HepG2 (cell line): ENCODE measurements around the gene SYDE2. TPM values are rescaled to one million over a fixed set of nuclear protein-coding genes. Genes with fewer than 3 reads are reported as not detected.

Source experiments
- ATAC-seq: fragments of 200-7000 bp; cut with Tn5 transposase; 3 replicates; pipeline ENCODE4 v1.9.1; 2020; ENCODE audit warnings: mild to moderate bottlenecking, moderate library complexity
- BruUV-seq: library from RNA; stranded (reverse); fragments of 400-500 nt; replicated peaks from 2 replicates; lab custom pipeline; 2021; lab: Mats Ljungman, UMichigan
- CTCF ChIA-PET: fragments of 300-600 bp; formaldehyde crosslinking; extraction: SDS; loops from one replicate; lab custom pipeline; 2021; ENCODE audit warnings: low total read pairs, inconsistent platforms, low intra/inter-chr PET ratio; lab: Yijun Ruan, JAX
- POLR2A ChIA-PET: fragments of 350-600 bp; sonication (Branson Sonifier 250); formaldehyde crosslinking; loops from one replicate; lab custom pipeline; 2020; ENCODE audit warnings: antibody characterized with exemption, inconsistent platforms; lab: Yijun Ruan, JAX
- DNase-seq: peaks from one replicate; pipeline ENCODE4 v3.0.0-alpha.2; 2015; ENCODE audit warnings: low spot score
- FAIRE-seq: peaks from 3 replicates; lab custom pipeline; 2011; peaks lifted over from hg19 to GRCh38; lab: Jason Lieb, UNC
- H2AFZ ChIP-seq: one replicate; pipeline ENCODE4 v1.6.1; 2011; ENCODE audit warnings: low read length, inconsistent platforms
- H3K27ac ChIP-seq: fragments of 300-600 bp; 3 replicates; pipeline ENCODE4 v1.8.0; 2011; ENCODE audit warnings: mixed run types, mild to moderate bottlenecking, mixed read lengths, low read length, inconsistent platforms; ENCODE audit not compliant: insufficient read depth; ENCODE audit errors: extremely low read length
- H3K27me3 ChIP-seq, 2 experiments: fragments of 200-600 bp in 1 of 2; 2 replicates in 1 of 2; 3 replicates in 1 of 2; pipeline versions ENCODE4 v1.6.0 to v1.8.0; 2011; ENCODE audit warnings: low read length in 2 of 2, mild to moderate bottlenecking in 2 of 2, moderate library complexity in 2 of 2, inconsistent platforms in 1 of 2; ENCODE audit not compliant: insufficient read depth in 2 of 2, control insufficient read depth in 1 of 2
- H3K36me3 ChIP-seq, 2 experiments: fragments of 200-600 bp in 1 of 2; replicated peaks in 1 of 2; 2 replicates in 1 of 2; 3 replicates in 1 of 2; pipeline versions ENCODE4 v1.5.1 to v1.8.0; 2011; ENCODE audit warnings: low read length in 2 of 2, inconsistent platforms in 1 of 2; ENCODE audit not compliant: insufficient read depth in 2 of 2, control insufficient read depth in 1 of 2
- H3K4me1 ChIP-seq: 2 replicates; pipeline ENCODE4 v1.5.1; 2012; ENCODE audit warnings: low read length, inconsistent platforms; ENCODE audit not compliant: insufficient read depth
- H3K4me2 ChIP-seq: 2 replicates; pipeline ENCODE4 v1.6.0; 2011; ENCODE audit warnings: low read depth, low read length, inconsistent platforms
- H3K4me3 ChIP-seq, 3 experiments: fragments of 200-600 bp in 1 of 3; sonication (generic), shearing (Covaris generic) in 1 of 3; replicated peaks in 1 of 3; 2 replicates each; pipeline ENCODE4 v1.5.1; 2011 to 2016; ENCODE audit warnings: low read length in 3 of 3, inconsistent platforms in 2 of 3, low read depth in 2 of 3, mild to moderate bottlenecking in 2 of 3, control low read depth in 1 of 3, mixed read lengths in 1 of 3; ENCODE audit not compliant: insufficient read depth in 1 of 3
- H3K79me2 ChIP-seq: one replicate; pipeline ENCODE4 v1.6.1; 2011; ENCODE audit warnings: low read length, inconsistent platforms; ENCODE audit not compliant: insufficient read depth
- H3K9ac ChIP-seq: 2 replicates; pipeline ENCODE4 v1.6.0; 2011; ENCODE audit warnings: mild to moderate bottlenecking, low read depth, low read length, inconsistent platforms; ENCODE audit not compliant: insufficient read depth
- H3K9me3 ChIP-seq: 2 replicates; pipeline ENCODE4 v1.5.1; 2012; ENCODE audit warnings: mild to moderate bottlenecking, low read length
- H4K20me1 ChIP-seq: 2 replicates; pipeline ENCODE4 v1.6.0; 2011; ENCODE audit warnings: inconsistent platforms, mild to moderate bottlenecking, low read length, moderate library complexity; ENCODE audit not compliant: insufficient read depth
- CENPT ChIP-seq: sonication (generic); formaldehyde crosslinking; IDR thresholded peaks from 2 replicates; pipeline ENCODE4 v1.8.0; 2022; ENCODE audit warnings: low read depth, mild to moderate bottlenecking, moderate library complexity, missing genetic modification reagents
- HNRNPL ChIP-seq: fragments of 200-400 bp; formaldehyde crosslinking; IDR thresholded peaks from 2 replicates; pipeline ENCODE4 v1.6.1; 2017; ENCODE audit warnings: mild to moderate bottlenecking, low read depth, low read length
- MTA3 ChIP-seq: sonication (generic); formaldehyde crosslinking; IDR thresholded peaks from 2 replicates; pipeline ENCODE4 v1.4.0; 2020; ENCODE audit warnings: missing genetic modification reagents
- RFXANK ChIP-seq: IDR thresholded peaks from 2 replicates; pipeline ENCODE4 v1.6.1; 2016
- SNAI1 ChIP-seq: sonication (generic); formaldehyde crosslinking; IDR thresholded peaks from 2 replicates; pipeline ENCODE4 v1.5.0; 2020; ENCODE audit warnings: mild to moderate bottlenecking, missing genetic modification reagents, borderline replicate concordance
- SRY ChIP-seq: sonication (generic); formaldehyde crosslinking; IDR thresholded peaks from 2 replicates; pipeline ENCODE4 v1.8.0; 2022; ENCODE audit warnings: mild to moderate bottlenecking, missing genetic modification reagents
- TBL1XR1 ChIP-seq: fragments of 150-350 bp; IDR thresholded peaks from 2 replicates; pipeline ENCODE4 v1.6.1; 2014; ENCODE audit warnings: borderline replicate concordance, low read length; ENCODE audit not compliant: partially characterized antibody
- TEAD3 ChIP-seq: optimal IDR thresholded peaks from 2 replicates; pipeline ENCODE3; 2016; ENCODE audit warnings: borderline replicate concordance
- ZBTB8A ChIP-seq: sonication (generic); formaldehyde crosslinking; IDR thresholded peaks from 2 replicates; pipeline ENCODE4 v1.4.0; 2020; ENCODE audit warnings: mild to moderate bottlenecking, low read depth, missing genetic modification reagents, borderline replicate concordance
- WGBS: methylation state at CpG from one replicate; pipeline ENCODE4 v1.1.6; 2017; ENCODE audit warnings: low lambda C conversion rate; 5-methylcytosine and 5-hydroxymethylcytosine counted together
- in situ Hi-C: cut with HindIII; loops from 2 replicates; pipeline ENCODE4 v1.10.0; 2017; ENCODE audit warnings: low pct_unique_long_range_greater_than_20kb; ENCODE audit not compliant: extremely low pct_ligation_motif_present
- intact Hi-C: fragments of 100-400 bp; cut with micrococcal nuclease; formaldehyde crosslinking; loops from one replicate; pipeline ENCODE4 v1.10.0; 2022; ENCODE audit not compliant: unreplicated experiment
- polyA plus RNA-seq, 8 experiments: library from polyadenylated mRNA; depleted of rRNA in 3 of 8; stranded (reverse) in 7 of 8; unstranded in 1 of 8; fragments of >200 nt; fragmentation: Illumina TruSeq in 4 of 8; extraction: Trizol in 4 of 8; gene quantifications; 2 replicates each; pipeline versions ENCODE4 v1.2.1 to v1.2.3, GENCODE V29; 2011 to 2016; ENCODE audit warnings: low read depth in 4 of 8, missing spikeins in 1 of 8, mixed read lengths in 1 of 8; ENCODE audit not compliant: insufficient read depth in 1 of 8
- total RNA-seq, 5 experiments: library from RNA; depleted of rRNA; stranded (reverse); fragments of >200 nt; fragmentation: Illumina TruSeq; extraction: Trizol; gene quantifications; 2 replicates each; pipeline ENCODE4 v1.2.3, GENCODE V29; 2016; ENCODE audit warnings: low read depth in 1 of 5
- TF ChIP-seq, protein P1 (sequence below): sonication (generic); formaldehyde crosslinking; IDR thresholded peaks from 2 replicates; pipeline ENCODE4 v1.4.0; 2020; ENCODE audit warnings: mild to moderate bottlenecking, missing genetic modification reagents
- TF ChIP-seq, protein P2 (sequence below): sonication (generic); formaldehyde crosslinking; IDR thresholded peaks from 2 replicates; pipeline ENCODE4 v1.5.0; 2020; ENCODE audit warnings: missing genetic modification reagents
- TF ChIP-seq, protein P3 (sequence below): sonication (generic); formaldehyde crosslinking; IDR thresholded peaks from 2 replicates; pipeline ENCODE4 v1.4.0; 2020; ENCODE audit warnings: mild to moderate bottlenecking, missing genetic modification reagents

SYDE2 gene
- total and polyA plus RNA-seq, 2 of the 13 experiments (the other 11 are each of a cell fraction or from before 2014, with no cell fraction given) = 1.8 to 5.3 TPM

DNA sequence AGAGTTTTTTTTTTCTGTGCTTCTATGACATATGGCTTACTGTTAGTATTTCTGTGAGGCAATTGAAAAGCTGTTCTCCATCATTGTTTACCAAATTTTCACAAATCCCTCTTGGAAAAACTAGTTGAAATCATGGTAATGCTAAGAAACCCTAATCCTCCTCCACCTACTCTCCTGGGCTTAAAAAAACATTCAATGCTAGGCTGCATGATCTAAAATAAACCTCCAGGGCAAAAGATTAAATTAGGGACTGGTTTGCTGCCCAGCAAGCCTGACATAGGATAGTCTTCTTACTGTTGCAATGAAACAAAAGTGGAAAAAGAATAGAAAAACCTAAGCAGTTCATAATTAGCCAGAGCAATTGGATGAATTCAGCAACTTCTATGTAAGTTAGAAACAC is 42.6 kb upstream of the SYDE2 start:
- ATAC-seq (no peak), DNase-seq (no peak), FAIRE-seq (no peak)
- Histone ChIP-seq H3K79me2 (no peaks in the 10 kb centered on the region), H3K9me3 (no peaks in the 10 kb centered on the region), H4K20me1 (no peaks in the 10 kb centered on the region), H3K4me3 (no peak overlapping the region), H3K9ac (no peak overlapping the region), H3K27ac (no peak overlapping the region), H2AFZ (no peak overlapping the region), H3K4me1 (0 out of 2 replicates have a peak, but pooled peaks cover 7% of the 10 kb centered on the region), H3K36me3 (no peaks in the 10 kb centered on the region), H3K4me2 (no peak overlapping the region), H3K27me3 (no peaks in the 10 kb centered on the region)
- intact Hi-C loops (no loop called here), in situ Hi-C loops (no loop called here)
- no TSS peak for BruUV-seq
- POLR2A ChIA-PET = no interaction called here
- CTCF ChIA-PET = no interaction called here
- TF ChIP-seq SNAI1 (CRISPR knock-in tag) (no peak), TEAD3 (CRISPR knock-in tag) (no peak), MTA3 (CRISPR knock-in tag) (no peak), SRY (CRISPR knock-in tag) (no peak)
- TF ChIP-seq, protein P1, sequence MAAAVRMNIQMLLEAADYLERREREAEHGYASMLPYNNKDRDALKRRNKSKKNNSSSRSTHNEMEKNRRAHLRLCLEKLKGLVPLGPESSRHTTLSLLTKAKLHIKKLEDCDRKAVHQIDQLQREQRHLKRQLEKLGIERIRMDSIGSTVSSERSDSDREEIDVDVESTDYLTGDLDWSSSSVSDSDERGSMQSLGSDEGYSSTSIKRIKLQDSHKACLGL (CRISPR knock-in tag) = no peak

DNA sequence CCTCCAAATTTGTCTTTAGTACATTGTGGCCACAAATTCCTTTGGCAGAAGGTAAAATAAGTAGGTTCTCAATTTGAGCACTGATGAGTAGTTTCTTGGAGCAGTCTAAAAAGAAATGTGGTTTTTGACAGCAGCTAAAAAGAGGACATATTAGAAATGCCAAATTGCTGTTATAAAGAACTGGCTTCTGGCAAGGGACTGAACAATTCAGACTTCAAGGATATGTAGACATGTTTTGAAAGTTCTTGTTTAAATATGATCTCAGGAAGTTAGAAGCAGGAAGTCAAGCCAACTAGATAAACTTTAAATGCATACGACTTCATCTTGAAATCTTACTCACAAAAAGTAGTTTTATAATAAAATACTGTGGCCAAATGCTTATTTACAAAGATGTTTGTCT is 39.8 kb upstream of the SYDE2 start:
- in situ Hi-C loops (no loop called here), intact Hi-C loops (no loop called here)
- H3K9me3 ChIP-seq = no peaks in the 10 kb centered on the region
- no peaks in the 10 kb centered on the region for H4K20me1 ChIP-seq
- H3K4me2 ChIP-seq = no peak overlapping the region
- POLR2A ChIA-PET = no interaction called here
- no peaks in the 10 kb centered on the region for H3K27me3 ChIP-seq
- no peak overlapping the region for H3K4me3 ChIP-seq
- CTCF ChIA-PET = no interaction called here
- no TSS peak for BruUV-seq
- ATAC-seq (no peak), FAIRE-seq (no peak), DNase-seq (no peak)
- H3K9ac ChIP-seq = no peak overlapping the region
- no peaks in the 10 kb centered on the region for H3K79me2 ChIP-seq
- H3K36me3 ChIP-seq = no peaks in the 10 kb centered on the region
- H3K4me1 ChIP-seq = 0 out of 2 replicates have a peak, but pooled peaks cover 7% of the 10 kb centered on the region
- H2AFZ ChIP-seq = no peak overlapping the region
- H3K27ac ChIP-seq = no peak overlapping the region
- 5% methylated on average over 1 of the region's 1 CpG for whole genome bisulfite sequencing
- TF ChIP-seq TBL1XR1 = no peak
- TF ChIP-seq, protein P2, sequence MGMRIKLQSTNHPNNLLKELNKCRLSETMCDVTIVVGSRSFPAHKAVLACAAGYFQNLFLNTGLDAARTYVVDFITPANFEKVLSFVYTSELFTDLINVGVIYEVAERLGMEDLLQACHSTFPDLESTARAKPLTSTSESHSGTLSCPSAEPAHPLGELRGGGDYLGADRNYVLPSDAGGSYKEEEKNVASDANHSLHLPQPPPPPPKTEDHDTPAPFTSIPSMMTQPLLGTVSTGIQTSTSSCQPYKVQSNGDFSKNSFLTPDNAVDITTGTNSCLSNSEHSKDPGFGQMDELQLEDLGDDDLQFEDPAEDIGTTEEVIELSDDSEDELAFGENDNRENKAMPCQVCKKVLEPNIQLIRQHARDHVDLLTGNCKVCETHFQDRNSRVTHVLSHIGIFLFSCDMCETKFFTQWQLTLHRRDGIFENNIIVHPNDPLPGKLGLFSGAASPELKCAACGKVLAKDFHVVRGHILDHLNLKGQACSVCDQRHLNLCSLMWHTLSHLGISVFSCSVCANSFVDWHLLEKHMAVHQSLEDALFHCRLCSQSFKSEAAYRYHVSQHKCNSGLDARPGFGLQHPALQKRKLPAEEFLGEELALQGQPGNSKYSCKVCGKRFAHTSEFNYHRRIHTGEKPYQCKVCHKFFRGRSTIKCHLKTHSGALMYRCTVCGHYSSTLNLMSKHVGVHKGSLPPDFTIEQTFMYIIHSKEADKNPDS (CRISPR knock-in tag) = no peak
- no peak for TF ChIP-seq CENPT (CRISPR knock-in tag)
- no peak for TF ChIP-seq ZBTB8A (CRISPR knock-in tag)
- TF ChIP-seq, protein P3, sequence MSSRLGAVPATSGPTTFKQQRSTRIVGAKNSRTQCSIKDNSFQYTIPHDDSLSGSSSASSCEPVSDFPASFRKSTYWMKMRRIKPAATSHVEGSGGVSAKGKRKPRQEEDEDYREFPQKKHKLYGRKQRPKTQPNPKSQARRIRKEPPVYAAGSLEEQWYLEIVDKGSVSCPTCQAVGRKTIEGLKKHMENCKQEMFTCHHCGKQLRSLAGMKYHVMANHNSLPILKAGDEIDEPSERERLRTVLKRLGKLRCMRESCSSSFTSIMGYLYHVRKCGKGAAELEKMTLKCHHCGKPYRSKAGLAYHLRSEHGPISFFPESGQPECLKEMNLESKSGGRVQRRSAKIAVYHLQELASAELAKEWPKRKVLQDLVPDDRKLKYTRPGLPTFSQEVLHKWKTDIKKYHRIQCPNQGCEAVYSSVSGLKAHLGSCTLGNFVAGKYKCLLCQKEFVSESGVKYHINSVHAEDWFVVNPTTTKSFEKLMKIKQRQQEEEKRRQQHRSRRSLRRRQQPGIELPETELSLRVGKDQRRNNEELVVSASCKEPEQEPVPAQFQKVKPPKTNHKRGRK (CRISPR knock-in tag) = no peak
- no peak for TF ChIP-seq SNAI1 (CRISPR knock-in tag)
- no peak for TF ChIP-seq HNRNPL
- no peak for TF ChIP-seq RFXANK (CRISPR knock-in tag)
